NCI-H1092 (cell line): ENCODE results near the gene ARIH2.
"Not testable (repeated sequence)": the region's sequence is repeated elsewhere in the genome, so short reads cannot be mapped to it uniquely, and the experiment has no call there.

ENCODE experiments used
- DNase-seq: peaks from one replicate; lab custom pipeline; 2025; lab: John Stamatoyannopoulos, UW

ARIH2 gene

DNA sequence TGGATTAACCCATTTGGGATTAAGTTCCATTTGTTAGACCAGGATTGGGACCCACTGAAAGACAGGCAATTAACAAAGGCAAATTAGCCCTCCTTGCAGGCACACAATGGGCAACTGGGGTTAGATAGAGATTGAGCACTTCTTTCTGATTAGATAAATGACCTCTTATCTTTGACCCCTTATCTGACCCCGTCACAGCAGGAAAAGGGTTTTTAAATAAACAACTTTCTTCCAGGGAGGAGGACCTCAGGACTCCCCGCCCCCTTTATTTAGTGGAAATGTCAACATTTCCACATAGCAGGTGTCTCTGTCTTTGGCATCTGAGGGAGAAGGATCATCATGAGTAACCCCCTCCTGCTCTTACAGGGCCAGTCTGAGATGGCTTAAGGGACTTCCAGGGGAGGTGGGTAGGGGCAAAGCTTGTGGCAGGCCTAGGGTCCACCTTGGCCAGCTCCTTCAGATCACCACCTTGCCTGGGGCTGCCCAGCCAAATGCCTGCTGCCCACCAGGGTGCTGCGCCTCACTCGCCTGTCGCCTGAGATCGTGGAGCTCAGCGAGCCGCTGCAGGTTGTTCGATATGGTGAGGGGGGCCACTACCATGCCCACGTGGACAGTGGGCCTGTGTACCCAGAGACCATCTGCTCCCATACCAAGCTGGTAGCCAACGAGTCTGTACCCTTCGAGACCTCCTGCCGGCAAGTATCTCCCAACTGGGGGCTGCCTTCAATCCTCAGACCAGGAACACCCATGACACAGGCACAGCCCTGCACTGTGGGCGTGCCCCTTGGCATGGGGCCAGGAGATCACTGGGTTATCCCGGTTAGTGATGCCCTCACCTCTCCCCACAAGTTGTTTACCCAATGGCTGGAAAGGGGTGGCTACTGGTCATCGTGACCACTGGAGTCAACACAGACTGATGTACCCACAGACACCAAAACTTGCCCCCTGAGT, 86.0 kb downstream of the ARIH2 start:
- DNase-seq, result no peak

DNA sequence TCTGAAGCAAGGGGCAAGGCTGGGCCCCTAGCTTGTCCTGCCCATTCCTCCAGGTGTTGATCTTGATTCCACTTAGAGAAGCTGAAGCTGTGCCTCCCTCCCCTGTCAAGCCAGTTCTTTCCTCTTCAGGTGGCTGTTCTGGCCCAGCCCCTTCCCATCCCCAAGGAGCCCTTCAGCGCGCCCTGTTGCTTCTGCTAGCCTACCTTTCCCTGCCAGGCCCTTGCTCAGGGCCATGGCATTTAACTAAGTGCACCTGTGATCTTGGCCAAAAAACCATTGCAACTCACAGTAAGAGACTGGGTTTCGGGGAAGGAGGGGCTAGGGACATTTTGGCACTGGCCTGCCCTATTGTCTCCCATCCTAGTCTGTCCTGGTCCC, 86.7 kb downstream of the ARIH2 start:
- no peak for DNase-seq

DNA sequence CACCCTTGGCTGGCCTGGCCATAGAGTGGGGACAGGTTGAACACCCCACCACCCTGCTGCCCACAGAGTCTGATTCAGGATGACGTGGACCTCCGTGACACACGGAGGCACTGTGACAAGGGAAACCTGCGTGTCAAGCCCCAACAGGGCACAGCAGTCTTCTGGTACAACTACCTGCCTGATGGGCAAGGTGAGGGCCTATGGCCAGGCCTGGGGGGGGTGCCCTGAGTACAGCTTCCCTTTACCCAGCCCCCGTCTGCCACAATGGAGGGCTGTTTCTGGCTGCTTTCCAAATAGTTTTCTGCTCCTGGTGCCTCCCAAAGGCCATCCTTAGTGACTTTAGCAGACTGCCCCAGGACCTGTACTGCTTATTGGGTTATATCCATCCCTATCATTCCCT, 87.4 kb downstream of the ARIH2 start:
- no peak for DNase-seq

GRCh38 chr3:49006408-49007067, 87.9 kb downstream of the ARIH2 start:
- no peak for DNase-seq

- DNase-seq, result peak; percentile 95
Observed at GRCh38 chr3:49007068-49007770, 88.6 kb downstream of the ARIH2 start, which contains the start of gene WDR6. Gene WDR6, plus strand, starts transcription at chr3:49007391. Its CDS starts 41 bp downstream, at chr3:49007432.

DNA sequence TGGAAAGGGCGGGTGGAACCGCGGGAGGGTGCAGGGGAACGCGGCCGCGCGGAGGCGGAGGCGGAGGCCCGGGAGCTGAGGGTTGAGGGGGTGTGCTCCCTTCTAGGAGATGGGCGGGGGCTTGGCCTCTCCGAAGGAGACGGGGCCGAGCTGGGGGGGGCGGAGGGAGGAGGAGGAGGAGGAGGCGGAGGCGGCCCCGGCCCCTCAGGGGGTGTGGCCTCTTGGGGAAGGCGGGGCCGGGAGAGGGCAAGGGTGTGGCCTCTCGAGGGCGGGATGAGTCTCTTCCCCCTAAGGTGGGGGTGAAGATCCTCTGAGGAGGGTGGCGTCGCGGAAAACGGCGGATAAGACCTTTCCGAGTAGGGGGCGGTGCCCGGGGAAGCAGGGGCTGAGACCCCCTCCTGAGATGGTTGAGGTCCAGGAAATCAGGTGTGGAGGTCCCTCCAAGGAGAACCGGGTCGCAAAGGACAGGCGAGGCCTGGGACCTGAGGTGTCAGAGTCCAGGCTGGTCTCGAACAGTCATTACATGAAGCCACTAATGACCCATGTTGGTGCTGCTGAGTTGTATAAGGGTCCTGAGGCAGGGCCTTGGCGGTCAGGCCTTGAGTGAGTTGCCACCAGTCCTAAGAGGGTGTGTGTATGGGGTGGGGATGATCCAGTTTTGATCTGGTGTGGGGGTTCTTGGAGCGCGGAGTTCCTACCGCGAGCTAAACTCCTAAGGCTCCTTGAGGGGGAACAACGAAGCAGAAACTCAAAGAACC, 89.3 kb downstream of the ARIH2 start:
- DNase-seq, result peak; percentile 49

DNA sequence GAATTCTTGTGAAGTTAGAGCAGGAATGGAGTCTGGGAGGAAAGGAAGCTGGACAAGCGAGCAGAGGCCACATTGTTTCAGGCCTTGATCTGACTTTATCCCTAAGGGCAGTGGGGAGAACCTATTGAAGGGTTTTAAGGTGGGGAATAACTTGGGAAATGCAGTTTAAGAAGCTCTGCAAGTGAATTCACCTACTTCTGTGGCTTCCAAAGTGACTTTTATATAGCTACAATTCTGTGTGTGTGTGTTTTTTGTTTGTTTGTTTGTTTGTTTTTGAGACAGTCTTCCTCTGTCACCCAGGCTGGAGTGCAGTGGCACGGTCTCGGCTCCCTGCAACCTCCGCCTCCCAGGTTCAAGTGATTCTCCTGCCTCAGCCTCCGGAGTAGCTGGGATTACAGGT, 90.0 kb downstream of the ARIH2 start:
- not testable (repeated sequence) for DNase-seq

DNA sequence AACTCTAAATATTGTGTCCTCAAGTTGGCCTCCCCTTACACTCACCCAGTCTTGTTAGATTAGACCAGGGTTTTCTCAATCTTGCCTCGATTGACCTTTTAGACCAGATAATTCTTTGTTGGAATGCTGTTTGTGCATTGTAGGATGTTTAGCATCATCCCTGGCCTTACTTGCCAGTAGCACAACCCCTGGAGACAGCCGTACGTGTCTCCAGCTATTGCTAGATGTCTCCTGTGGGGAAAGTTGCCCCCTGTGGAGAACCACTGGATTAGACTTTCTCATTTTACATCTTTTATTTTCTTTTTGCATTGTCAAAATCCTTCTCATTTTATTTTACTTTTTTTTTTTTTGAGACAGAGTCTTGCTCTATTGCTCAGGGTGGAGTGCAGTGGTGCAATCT, 90.8 kb downstream of the ARIH2 start:
- DNase-seq, result no peak

- no peak for DNase-seq
Observed at GRCh38 chr3:49012441-49013017, 93.9 kb downstream of the ARIH2 start.

GRCh38 chr3:49013113-49013737, 94.6 kb downstream of the ARIH2 start:
- no peak for DNase-seq

- DNase-seq, result no peak
Observed at GRCh38 chr3:49013738-49014660, 95.4 kb downstream of the ARIH2 start.

- no peak for DNase-seq
Observed at GRCh38 chr3:49015072-49015471, 96.4 kb downstream of the ARIH2 start.

GRCh38 chr3:49015765-49016164, 97.1 kb downstream of the ARIH2 start:
- DNase-seq, result no peak

- DNase-seq, result no peak
Observed at GRCh38 chr3:49016414-49017228, 98.0 kb downstream of the ARIH2 start.

DNA sequence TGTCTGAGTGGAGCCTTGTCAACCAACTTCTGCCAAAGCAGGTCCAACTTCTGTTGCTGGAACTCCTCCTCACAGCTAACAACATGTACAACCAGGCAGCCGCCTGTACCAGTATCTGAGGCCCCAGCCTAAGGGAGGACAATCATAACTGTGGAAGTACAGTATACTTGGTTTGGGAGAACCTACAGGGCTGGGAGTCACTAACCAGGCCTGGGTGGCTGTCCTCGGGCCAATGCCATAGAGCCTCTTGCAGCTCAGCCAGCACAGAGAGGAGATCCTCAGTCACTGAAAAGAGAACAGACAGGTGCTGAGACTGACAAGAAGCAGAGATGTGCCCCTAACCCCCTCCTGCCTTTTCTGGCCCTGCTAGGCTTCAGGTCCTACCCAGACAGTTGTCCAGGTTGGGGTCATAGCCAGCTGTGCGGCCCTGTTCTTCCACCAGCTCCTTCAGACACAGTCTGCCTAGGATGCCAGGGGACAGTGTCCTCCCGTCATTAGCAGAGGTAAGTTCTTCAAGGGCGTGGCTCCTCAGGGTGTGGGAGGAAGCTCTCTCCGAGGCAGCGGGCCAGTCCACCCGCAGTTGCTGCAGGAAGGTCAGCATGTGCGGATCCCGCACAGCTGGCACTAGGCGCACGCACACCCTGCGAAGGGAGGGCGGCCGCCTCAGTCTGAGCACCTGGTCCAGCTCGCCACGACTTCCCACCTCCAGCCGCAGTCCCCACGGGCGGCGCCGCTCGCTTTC, 98.8 kb downstream of the ARIH2 start:
- DNase-seq, result no peak

DNA sequence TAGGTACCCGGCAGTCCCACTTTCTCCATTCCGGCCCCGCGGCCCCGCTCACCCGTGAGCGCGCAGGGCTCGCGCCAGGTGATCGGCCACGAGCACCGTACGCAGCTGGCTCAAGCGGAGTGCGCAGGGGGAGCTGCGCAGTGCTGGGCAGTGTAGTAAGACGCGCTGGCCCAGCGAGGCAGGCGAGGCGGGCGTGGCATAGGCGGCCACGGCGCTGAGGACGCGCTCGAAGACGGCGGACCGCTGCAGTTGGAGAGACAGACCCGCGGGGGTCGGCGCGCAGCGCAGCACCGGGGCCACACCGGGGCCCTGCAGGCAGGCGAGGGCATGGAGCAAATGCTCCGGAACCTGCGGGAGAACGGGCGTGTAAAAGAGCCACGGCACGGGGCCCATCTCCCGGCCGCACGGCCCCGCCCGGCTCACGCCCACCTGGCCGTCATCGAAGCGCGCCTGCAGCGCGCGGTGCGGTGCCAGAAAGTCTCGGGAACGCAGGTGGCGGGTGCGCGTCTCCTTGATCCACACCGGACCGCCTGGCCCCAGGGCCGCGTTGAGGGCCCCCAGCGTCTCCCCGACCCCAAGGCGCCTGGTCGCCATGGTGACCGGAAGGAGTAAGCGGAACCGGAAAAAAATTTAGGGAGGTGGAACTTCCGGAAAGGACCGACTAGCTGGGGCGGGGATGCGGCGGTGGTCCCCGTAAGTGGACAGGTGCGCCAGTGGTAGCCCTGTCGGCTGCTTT, 99.5 kb downstream of the ARIH2 start, which contains the start of gene DALRD3:
Gene DALRD3 (minus strand): TSS at position 610 of the 736 bp plus-strand sequence. CDS start 16 bp downstream, at position 594.
- peak; percentile 59 for DNase-seq

DNA sequence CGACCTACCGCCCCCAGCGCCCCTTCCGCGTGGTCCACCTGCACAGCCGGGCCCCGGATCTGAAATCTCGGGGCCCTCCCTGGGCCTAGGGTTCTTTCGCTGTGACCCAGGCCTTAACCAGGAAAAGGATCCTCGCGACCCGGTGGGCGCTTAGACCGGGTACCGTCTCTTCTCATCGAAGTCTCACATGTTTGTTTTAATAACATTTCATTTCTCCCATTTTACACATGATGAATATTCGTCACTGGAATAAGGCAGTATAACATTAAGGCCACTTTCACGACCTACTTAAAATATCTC, 100.0 kb downstream of the ARIH2 start:
- DNase-seq, result no peak

GRCh38 chr3:49019941-49020329, 101.3 kb downstream of the ARIH2 start:
- DNase-seq, result no peak
